ENCODE results near the gene NEIL3. TPM values are rescaled to one million over a fixed set of nuclear protein-coding genes. Genes with fewer than 3 reads are reported as not detected.

The NEIL3 gene
- total and polyA plus RNA-seq, 2 donors (not counting 1 experiment from before 2014, with no cell fraction given): 4.5 to 5.2 TPM

- Histone ChIP-seq H3K4me1 (ENCODE audit: control insufficient read depth, extremely low read depth, insufficient read depth, low read length) (no peaks in the 10 kb centered on the region), H3K4me3 (replicated peaks in 1 of 4; ENCODE audit: control extremely low read depth in 1 of 4, insufficient read depth in 1 of 4, low read depth in 3 of 4, low read length in 4 of 4) (no peak overlapping the region), H3K27ac (ENCODE audit: insufficient read depth, low read length) (no peak overlapping the region), H3K9ac (ENCODE audit: insufficient read depth, low read length) (no peak overlapping the region), H3K27me3 (ENCODE audit: control insufficient read depth, insufficient read depth, low read length) (no peaks in the 10 kb centered on the region), H2AFZ (ENCODE audit: low read length) (no peak overlapping the region), H3K4me2 (ENCODE audit: extremely low read depth, insufficient read depth, low read length) (no peak overlapping the region), H3K36me3 (ENCODE audit: control insufficient read depth, insufficient read depth, low read length) (no peaks in the 10 kb centered on the region), H4K20me1 (ENCODE audit: control insufficient read depth, extremely low read depth, insufficient read depth, low read length) (no peaks in the 10 kb centered on the region), H3K79me2 (ENCODE audit: control insufficient read depth, insufficient read depth, low read length) (no peaks in the 10 kb centered on the region), H3K9me3 (ENCODE audit: control insufficient read depth, insufficient read depth, low read depth, low read length) (no peaks in the 10 kb centered on the region)
- DNase-seq (ENCODE audit: low read depth in 2 of 2): no peak
- no peak for TF ChIP-seq EZH2 (IDR thresholded peaks at IDR 0.05; ENCODE audit: low read length, missing control alignments)
These were observed 11.8 kb upstream of the NEIL3 start for GRCh38 chr4:177297785-177298391.

- Histone ChIP-seq H3K79me2 (ENCODE audit: control insufficient read depth, insufficient read depth, low read length) (no peaks in the 10 kb centered on the region), H3K4me2 (ENCODE audit: extremely low read depth, insufficient read depth, low read length) (no peak overlapping the region), H3K36me3 (ENCODE audit: control insufficient read depth, insufficient read depth, low read length) (no peaks in the 10 kb centered on the region), H3K4me1 (ENCODE audit: control insufficient read depth, extremely low read depth, insufficient read depth, low read length) (no peaks in the 10 kb centered on the region), H3K27ac (ENCODE audit: insufficient read depth, low read length) (no peak overlapping the region), H2AFZ (ENCODE audit: low read length) (no peak overlapping the region), H3K4me3 (replicated peaks in 1 of 4; ENCODE audit: control extremely low read depth in 1 of 4, insufficient read depth in 1 of 4, low read depth in 3 of 4, low read length in 4 of 4) (no peak overlapping the region), H3K27me3 (ENCODE audit: control insufficient read depth, insufficient read depth, low read length) (no peaks in the 10 kb centered on the region), H3K9ac (ENCODE audit: insufficient read depth, low read length) (no peak overlapping the region), H4K20me1 (ENCODE audit: control insufficient read depth, extremely low read depth, insufficient read depth, low read length) (no peaks in the 10 kb centered on the region), H3K9me3 (ENCODE audit: control insufficient read depth, insufficient read depth, low read depth, low read length) (no peaks in the 10 kb centered on the region)
- DNase-seq (ENCODE audit: low read depth in 2 of 2): no peak
- no peak for TF ChIP-seq EZH2 (IDR thresholded peaks at IDR 0.05; ENCODE audit: low read length, missing control alignments)
- TF ChIP-seq, protein P1, sequence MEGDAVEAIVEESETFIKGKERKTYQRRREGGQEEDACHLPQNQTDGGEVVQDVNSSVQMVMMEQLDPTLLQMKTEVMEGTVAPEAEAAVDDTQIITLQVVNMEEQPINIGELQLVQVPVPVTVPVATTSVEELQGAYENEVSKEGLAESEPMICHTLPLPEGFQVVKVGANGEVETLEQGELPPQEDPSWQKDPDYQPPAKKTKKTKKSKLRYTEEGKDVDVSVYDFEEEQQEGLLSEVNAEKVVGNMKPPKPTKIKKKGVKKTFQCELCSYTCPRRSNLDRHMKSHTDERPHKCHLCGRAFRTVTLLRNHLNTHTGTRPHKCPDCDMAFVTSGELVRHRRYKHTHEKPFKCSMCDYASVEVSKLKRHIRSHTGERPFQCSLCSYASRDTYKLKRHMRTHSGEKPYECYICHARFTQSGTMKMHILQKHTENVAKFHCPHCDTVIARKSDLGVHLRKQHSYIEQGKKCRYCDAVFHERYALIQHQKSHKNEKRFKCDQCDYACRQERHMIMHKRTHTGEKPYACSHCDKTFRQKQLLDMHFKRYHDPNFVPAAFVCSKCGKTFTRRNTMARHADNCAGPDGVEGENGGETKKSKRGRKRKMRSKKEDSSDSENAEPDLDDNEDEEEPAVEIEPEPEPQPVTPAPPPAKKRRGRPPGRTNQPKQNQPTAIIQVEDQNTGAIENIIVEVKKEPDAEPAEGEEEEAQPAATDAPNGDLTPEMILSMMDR (conservative IDR thresholded peaks at IDR 0.05 in 1 of 2, IDR thresholded peaks at IDR 0.05 in 1 of 2; ENCODE audit: low read depth in 1 of 2, low read length in 2 of 2): no peak
These were observed 8.5 kb upstream of the NEIL3 start for GRCh38 chr4:177301126-177301639.

DNA sequence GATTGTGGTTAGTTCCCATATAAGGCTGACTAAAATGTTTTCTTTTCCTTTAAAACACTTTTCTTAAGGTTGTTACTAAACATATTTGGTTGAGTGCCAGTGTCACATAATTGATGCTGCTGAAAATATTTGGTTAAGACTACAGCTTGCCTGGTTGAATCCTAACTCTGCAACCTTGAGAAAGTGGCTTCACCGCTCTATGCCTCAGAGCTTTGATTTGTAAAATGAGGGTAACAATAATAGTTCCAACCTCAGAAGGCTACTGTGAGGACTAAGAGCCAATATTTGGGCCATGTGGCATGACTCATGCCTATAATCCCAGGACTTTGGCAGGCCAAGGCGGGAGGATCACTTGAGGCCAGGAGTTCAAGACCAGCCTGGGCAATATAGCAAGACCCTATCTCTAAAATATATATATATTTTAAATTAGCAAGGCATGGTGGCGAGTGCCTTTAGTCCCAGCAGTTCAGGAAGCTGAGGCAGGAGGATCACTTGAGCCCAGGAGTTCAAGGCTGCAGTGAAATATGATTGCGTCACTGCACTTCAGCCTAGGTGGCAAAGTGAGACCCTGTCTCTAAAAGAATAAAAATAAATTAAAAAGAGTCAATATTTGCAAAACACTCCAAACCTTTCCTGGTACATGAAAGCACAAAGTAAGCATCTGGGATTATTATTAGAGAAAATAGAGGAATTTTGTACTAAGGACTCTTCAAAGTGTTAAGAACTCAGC is 7.1 kb upstream of the NEIL3 start:
- Histone ChIP-seq H3K9me3 (ENCODE audit: control insufficient read depth, insufficient read depth, low read depth, low read length) (no peaks in the 10 kb centered on the region), H2AFZ (ENCODE audit: low read length) (no peak overlapping the region), H4K20me1 (ENCODE audit: control insufficient read depth, extremely low read depth, insufficient read depth, low read length) (no peaks in the 10 kb centered on the region), H3K4me2 (ENCODE audit: extremely low read depth, insufficient read depth, low read length) (no peak overlapping the region), H3K4me1 (ENCODE audit: control insufficient read depth, extremely low read depth, insufficient read depth, low read length) (no peaks in the 10 kb centered on the region), H3K27me3 (ENCODE audit: control insufficient read depth, insufficient read depth, low read length) (no peaks in the 10 kb centered on the region), H3K9ac (ENCODE audit: insufficient read depth, low read length) (no peak overlapping the region), H3K36me3 (ENCODE audit: control insufficient read depth, insufficient read depth, low read length) (no peaks in the 10 kb centered on the region), H3K4me3 (replicated peaks in 1 of 4; ENCODE audit: control extremely low read depth in 1 of 4, insufficient read depth in 1 of 4, low read depth in 3 of 4, low read length in 4 of 4) (no peak overlapping the region), H3K27ac (ENCODE audit: insufficient read depth, low read length) (no peak overlapping the region), H3K79me2 (ENCODE audit: control insufficient read depth, insufficient read depth, low read length) (no peaks in the 10 kb centered on the region)
- DNase-seq (ENCODE audit: low read depth in 2 of 2): peak; percentile 28 to 61
- TF ChIP-seq, protein P1 (conservative IDR thresholded peaks at IDR 0.05 in 1 of 2, IDR thresholded peaks at IDR 0.05 in 1 of 2; ENCODE audit: low read depth in 1 of 2, low read length in 2 of 2): no peak
- no peak for TF ChIP-seq EZH2 (IDR thresholded peaks at IDR 0.05; ENCODE audit: low read length, missing control alignments)
